Keratinocyte (primary cell): Measurements from ENCODE around the gene TTC28. TPM values are rescaled to one million over a fixed set of nuclear protein-coding genes. Genes with fewer than 3 reads are reported as not detected.
"Not testable (repeated sequence)": the region's sequence is repeated elsewhere in the genome, so short reads cannot be mapped to it uniquely, and the experiment has no call there.

Experiments
- DNase-seq: peaks from one replicate; pipeline ENCODE4 v3.0.0-alpha.2; 2011; ENCODE audit warnings: low read depth, missing footprints, low spot score
- FAIRE-seq: peaks from 2 replicates; lab custom pipeline; 2011; peaks lifted over from hg19 to GRCh38; lab: Jason Lieb, UNC
- H2AFZ ChIP-seq: 2 replicates; pipeline ENCODE4 v1.6.0; 2012; ENCODE audit warnings: low read length, control low read depth, inconsistent platforms; ENCODE audit not compliant: control insufficient read depth
- H3K27ac ChIP-seq: 2 replicates; pipeline ENCODE4 v1.5.1; 2011; ENCODE audit warnings: low read length; ENCODE audit not compliant: control insufficient read depth, insufficient read depth
- H3K27me3 ChIP-seq: 3 replicates; pipeline ENCODE4 v1.6.0; 2011; ENCODE audit warnings: low read length; ENCODE audit not compliant: control insufficient read depth, insufficient read depth; ENCODE audit errors: extremely low read depth
- H3K36me3 ChIP-seq, 2 experiments: 2 replicates in 1 of 2; 3 replicates in 1 of 2; pipeline ENCODE4 v1.5.1; 2011; ENCODE audit warnings: low read length in 2 of 2, mild to moderate bottlenecking in 1 of 2; ENCODE audit not compliant: control insufficient read depth in 2 of 2, insufficient read depth in 2 of 2; ENCODE audit errors: extremely low read depth in 1 of 2
- H3K4me1 ChIP-seq: 3 replicates; pipeline ENCODE4 v1.5.1; 2011; ENCODE audit warnings: low read length; ENCODE audit not compliant: control insufficient read depth, insufficient read depth; ENCODE audit errors: extremely low read depth
- H3K4me2 ChIP-seq: 3 replicates; pipeline ENCODE4 v1.6.0; 2011; ENCODE audit warnings: low read depth, low read length; ENCODE audit not compliant: control insufficient read depth, insufficient read depth; ENCODE audit errors: extremely low read depth
- H3K4me3 ChIP-seq, 3 experiments: fragments of 200-600 bp in 1 of 3; sonication (generic) in 1 of 3; 2 replicates in 2 of 3; 3 replicates in 1 of 3; pipeline ENCODE4 v1.5.1; 2011 to 2016; ENCODE audit warnings: low read length in 3 of 3, mild to moderate bottlenecking in 3 of 3, control low read depth in 2 of 3, inconsistent platforms in 1 of 3, low read depth in 1 of 3, mixed read lengths in 1 of 3, mixed run types in 1 of 3, moderate library complexity in 1 of 3; ENCODE audit not compliant: control insufficient read depth in 2 of 3, insufficient read depth in 2 of 3; ENCODE audit errors: extremely low read depth in 1 of 3
- H3K79me2 ChIP-seq: 2 replicates; pipeline ENCODE4 v1.6.0; 2012; ENCODE audit warnings: low read length; ENCODE audit not compliant: control insufficient read depth, insufficient read depth
- H3K9ac ChIP-seq: 3 replicates; pipeline ENCODE4 v1.6.0; 2011; ENCODE audit warnings: low read length; ENCODE audit not compliant: control insufficient read depth, insufficient read depth; ENCODE audit errors: extremely low read depth
- H3K9me1 ChIP-seq: 3 replicates; pipeline ENCODE4 v1.6.0; 2011; ENCODE audit warnings: low read length; ENCODE audit not compliant: control insufficient read depth, insufficient read depth; ENCODE audit errors: extremely low read depth
- H3K9me3 ChIP-seq: 2 replicates; pipeline ENCODE4 v1.5.1; 2012; ENCODE audit warnings: low read depth, low read length; ENCODE audit not compliant: control insufficient read depth
- H4K20me1 ChIP-seq: 3 replicates; pipeline ENCODE4 v1.6.0; 2011; ENCODE audit warnings: low read length; ENCODE audit not compliant: control insufficient read depth, insufficient read depth; ENCODE audit errors: extremely low read depth
- CTCF ChIP-seq, 3 experiments: IDR thresholded peaks in 1 of 3; conservative IDR thresholded peaks in 1 of 3; optimal IDR thresholded peaks in 1 of 3; 2 replicates in 2 of 3; 3 replicates in 1 of 3; pipeline versions ENCODE3 to v1.5.1; 2011; ENCODE audit warnings: low read length in 3 of 3, mild to moderate bottlenecking in 3 of 3, moderate library complexity in 2 of 3, control low read depth in 1 of 3, inconsistent platforms in 1 of 3; ENCODE audit not compliant: insufficient read depth in 2 of 3; ENCODE audit errors: extremely low read depth in 1 of 3
- EZH2 ChIP-seq: IDR thresholded peaks from one replicate; pipeline ENCODE4 v1.6.1; 2012; ENCODE audit warnings: inconsistent platforms, mild to moderate bottlenecking, low read length, moderate library complexity
- dilution Hi-C: fragments of 300-500 bp; cut with MboI; formaldehyde crosslinking; loops from one replicate; pipeline ENCODE4 v1.7.0; 2020; ENCODE audit warnings: low sequenced_read_pairs; ENCODE audit not compliant: extremely low pct_ligation_motif_present
- polyA plus RNA-seq, 5 experiments: library from polyadenylated mRNA; depleted of rRNA in 3 of 5; stranded (reverse) in 3 of 5; stranded (forward) in 1 of 5; unstranded in 1 of 5; fragments of >200 nt; gene quantifications; 1 replicate in 1 of 5; 2 replicates in 3 of 5; 3 replicates in 1 of 5; pipeline versions ENCODE4 v1.2.1 to v1.2.3, GENCODE V29; 2011 to 2012; ENCODE audit warnings: missing spikeins in 2 of 5, low read depth in 1 of 5, low replicate concordance in 1 of 5

Gene TTC28
- polyA plus RNA-seq, 1 donor (not counting 4 experiments of a cell fraction or from before 2014, with no cell fraction given): 0.66 TPM

GRCh38 chr22:28093711-28094110 is 585.9 kb downstream of the TTC28 start:
- no peaks in the 10 kb centered on the region for H4K20me1 ChIP-seq
- no peak overlapping the region for H3K4me3 ChIP-seq
- dilution Hi-C loops: no loop called here
- no peak for TF ChIP-seq CTCF (optimal IDR thresholded peaks at IDR 0.05 in 1 of 3, IDR thresholded peaks at IDR 0.05 in 1 of 3, conservative IDR thresholded peaks at IDR 0.05 in 1 of 3; ENCODE audit: extremely low read depth in 1 of 3, insufficient read depth in 2 of 3, low read length in 3 of 3)
- no peak for TF ChIP-seq EZH2
- no peaks in the 10 kb centered on the region for H3K36me3 ChIP-seq
- H3K9me3 ChIP-seq: no peaks in the 10 kb centered on the region
- FAIRE-seq: no peak
- no peak overlapping the region for H3K27ac ChIP-seq
- no peaks in the 10 kb centered on the region for H3K27me3 ChIP-seq
- no peaks in the 10 kb centered on the region for H3K4me1 ChIP-seq
- H3K9ac ChIP-seq: no peak overlapping the region
- H2AFZ ChIP-seq: no peak overlapping the region
- H3K9me1 ChIP-seq: no peaks in the 10 kb centered on the region
- no peak overlapping the region for H3K4me2 ChIP-seq
- no peak for DNase-seq
- no peaks in the 10 kb centered on the region for H3K79me2 ChIP-seq

GRCh38 chr22:28091486-28091885 is 588.2 kb downstream of the TTC28 start:
- dilution Hi-C loops: no loop called here
- Histone ChIP-seq H3K79me2 (no peaks in the 10 kb centered on the region), H3K9ac (no peak overlapping the region), H3K4me3 (no peak overlapping the region), H3K27me3 (no peaks in the 10 kb centered on the region), H3K4me2 (no peak overlapping the region), H3K27ac (no peak overlapping the region), H3K4me1 (no peaks in the 10 kb centered on the region), H3K9me3 (no peaks in the 10 kb centered on the region), H3K36me3 (no peaks in the 10 kb centered on the region), H3K9me1 (no peaks in the 10 kb centered on the region), H2AFZ (no peak overlapping the region), H4K20me1 (no peaks in the 10 kb centered on the region)
- no peak for FAIRE-seq
- TF ChIP-seq CTCF (optimal IDR thresholded peaks at IDR 0.05 in 1 of 3, IDR thresholded peaks at IDR 0.05 in 1 of 3, conservative IDR thresholded peaks at IDR 0.05 in 1 of 3; ENCODE audit: extremely low read depth in 1 of 3, insufficient read depth in 2 of 3, low read length in 3 of 3): no peak
- no peak for TF ChIP-seq EZH2
- DNase-seq: no peak

- dilution Hi-C loops, H3K9me1 ChIP-seq, H3K36me3 ChIP-seq, H3K4me1 ChIP-seq, DNase-seq, H3K4me2 ChIP-seq, H4K20me1 ChIP-seq, H3K27me3 ChIP-seq, H3K79me2 ChIP-seq, H3K4me3 ChIP-seq, H2AFZ ChIP-seq, H3K9ac ChIP-seq, FAIRE-seq, H3K27ac ChIP-seq, H3K9me3 ChIP-seq: not testable (repeated sequence)
Measured at GRCh38 chr22:28089541-28089940, 590.1 kb downstream of the TTC28 start.
